ENCODE measurements around the gene IRF4.

Gene IRF4

GRCh38 chr6:398558-399078 lies 7.1 kb downstream of the IRF4 start:
- DNase-seq (ENCODE audit: low read depth): no peak
- TF ChIP-seq, protein P1, sequence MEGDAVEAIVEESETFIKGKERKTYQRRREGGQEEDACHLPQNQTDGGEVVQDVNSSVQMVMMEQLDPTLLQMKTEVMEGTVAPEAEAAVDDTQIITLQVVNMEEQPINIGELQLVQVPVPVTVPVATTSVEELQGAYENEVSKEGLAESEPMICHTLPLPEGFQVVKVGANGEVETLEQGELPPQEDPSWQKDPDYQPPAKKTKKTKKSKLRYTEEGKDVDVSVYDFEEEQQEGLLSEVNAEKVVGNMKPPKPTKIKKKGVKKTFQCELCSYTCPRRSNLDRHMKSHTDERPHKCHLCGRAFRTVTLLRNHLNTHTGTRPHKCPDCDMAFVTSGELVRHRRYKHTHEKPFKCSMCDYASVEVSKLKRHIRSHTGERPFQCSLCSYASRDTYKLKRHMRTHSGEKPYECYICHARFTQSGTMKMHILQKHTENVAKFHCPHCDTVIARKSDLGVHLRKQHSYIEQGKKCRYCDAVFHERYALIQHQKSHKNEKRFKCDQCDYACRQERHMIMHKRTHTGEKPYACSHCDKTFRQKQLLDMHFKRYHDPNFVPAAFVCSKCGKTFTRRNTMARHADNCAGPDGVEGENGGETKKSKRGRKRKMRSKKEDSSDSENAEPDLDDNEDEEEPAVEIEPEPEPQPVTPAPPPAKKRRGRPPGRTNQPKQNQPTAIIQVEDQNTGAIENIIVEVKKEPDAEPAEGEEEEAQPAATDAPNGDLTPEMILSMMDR (IDR thresholded peaks at IDR 0.05; ENCODE audit: control insufficient read depth, insufficient read depth, low read depth, low read length, missing control alignments): no peak
- no peak overlapping the region for H3K4me3 ChIP-seq (ENCODE audit: control insufficient read depth, low read depth, low read length)

- H3K4me3 ChIP-seq (ENCODE audit: control insufficient read depth, low read depth, low read length): no peak overlapping the region
- no peak for DNase-seq (ENCODE audit: low read depth)
- TF ChIP-seq, protein P1 (IDR thresholded peaks at IDR 0.05; ENCODE audit: control insufficient read depth, insufficient read depth, low read depth, low read length, missing control alignments): no peak
Measured at GRCh38 chr6:399785-400534, 8.4 kb downstream of the IRF4 start.

DNA sequence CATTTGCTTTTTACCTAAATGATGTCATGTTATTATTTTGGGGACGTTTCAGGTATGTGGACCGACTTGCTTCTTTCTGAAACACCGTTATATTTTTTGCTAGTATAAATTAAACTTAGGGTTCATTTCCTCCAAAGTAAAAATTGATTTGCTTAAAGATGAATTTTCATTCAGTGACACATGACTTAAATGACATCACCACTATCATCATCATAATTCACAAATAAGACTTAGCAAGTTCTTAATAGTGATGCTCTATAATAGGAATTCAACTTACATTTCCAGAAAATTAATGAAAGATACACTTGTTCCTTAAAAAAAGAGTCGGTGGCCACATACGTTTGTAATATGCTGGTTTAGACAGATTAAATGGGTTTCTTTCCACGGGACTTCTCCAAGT lies 9.3 kb downstream of the IRF4 start:
- TF ChIP-seq, protein P1 (IDR thresholded peaks at IDR 0.05; ENCODE audit: control insufficient read depth, insufficient read depth, low read depth, low read length, missing control alignments): no peak
- H3K4me3 ChIP-seq (ENCODE audit: control insufficient read depth, low read depth, low read length): no peak overlapping the region
- no peak for DNase-seq (ENCODE audit: low read depth)

DNA sequence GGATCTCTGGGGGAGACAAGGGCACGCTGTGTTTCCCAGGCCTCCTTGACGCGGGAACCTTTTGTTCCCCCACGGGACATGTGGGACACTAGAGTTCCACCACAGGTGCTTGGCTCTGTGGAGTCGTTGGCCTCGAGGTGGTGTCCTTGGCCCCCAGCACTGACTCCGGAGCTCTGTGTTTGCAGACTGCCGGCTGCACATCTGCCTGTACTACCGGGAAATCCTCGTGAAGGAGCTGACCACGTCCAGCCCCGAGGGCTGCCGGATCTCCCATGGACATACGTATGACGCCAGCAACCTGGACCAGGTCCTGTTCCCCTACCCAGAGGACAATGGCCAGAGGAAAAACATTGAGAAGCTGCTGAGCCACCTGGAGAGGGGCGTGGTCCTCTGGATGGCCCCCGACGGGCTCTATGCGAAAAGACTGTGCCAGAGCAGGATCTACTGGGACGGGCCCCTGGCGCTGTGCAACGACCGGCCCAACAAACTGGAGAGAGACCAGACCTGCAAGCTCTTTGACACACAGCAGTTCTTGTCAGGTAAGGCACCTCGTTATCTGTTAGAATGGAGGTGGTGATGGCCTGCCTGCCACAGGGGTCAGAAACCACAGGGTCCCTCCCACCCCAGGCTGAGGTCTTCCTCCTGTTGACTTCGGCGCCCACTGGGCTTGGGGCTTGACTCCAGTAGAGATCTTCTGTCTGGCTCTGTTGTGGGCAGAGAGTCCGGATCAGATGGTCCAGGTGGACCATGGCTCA lies 9.9 kb downstream of the IRF4 start:
- TF ChIP-seq, protein P1 (IDR thresholded peaks at IDR 0.05; ENCODE audit: control insufficient read depth, insufficient read depth, low read depth, low read length, missing control alignments): no peak
- DNase-seq (ENCODE audit: low read depth): no peak
- H3K4me3 ChIP-seq (ENCODE audit: control insufficient read depth, low read depth, low read length): no peak overlapping the region

GRCh38 chr6:401994-402640 lies 10.6 kb downstream of the IRF4 start:
- H3K4me3 ChIP-seq (ENCODE audit: control insufficient read depth, low read depth, low read length): no peak overlapping the region
- DNase-seq (ENCODE audit: low read depth): no peak
- TF ChIP-seq, protein P1 (IDR thresholded peaks at IDR 0.05; ENCODE audit: control insufficient read depth, insufficient read depth, low read depth, low read length, missing control alignments): no peak

DNA sequence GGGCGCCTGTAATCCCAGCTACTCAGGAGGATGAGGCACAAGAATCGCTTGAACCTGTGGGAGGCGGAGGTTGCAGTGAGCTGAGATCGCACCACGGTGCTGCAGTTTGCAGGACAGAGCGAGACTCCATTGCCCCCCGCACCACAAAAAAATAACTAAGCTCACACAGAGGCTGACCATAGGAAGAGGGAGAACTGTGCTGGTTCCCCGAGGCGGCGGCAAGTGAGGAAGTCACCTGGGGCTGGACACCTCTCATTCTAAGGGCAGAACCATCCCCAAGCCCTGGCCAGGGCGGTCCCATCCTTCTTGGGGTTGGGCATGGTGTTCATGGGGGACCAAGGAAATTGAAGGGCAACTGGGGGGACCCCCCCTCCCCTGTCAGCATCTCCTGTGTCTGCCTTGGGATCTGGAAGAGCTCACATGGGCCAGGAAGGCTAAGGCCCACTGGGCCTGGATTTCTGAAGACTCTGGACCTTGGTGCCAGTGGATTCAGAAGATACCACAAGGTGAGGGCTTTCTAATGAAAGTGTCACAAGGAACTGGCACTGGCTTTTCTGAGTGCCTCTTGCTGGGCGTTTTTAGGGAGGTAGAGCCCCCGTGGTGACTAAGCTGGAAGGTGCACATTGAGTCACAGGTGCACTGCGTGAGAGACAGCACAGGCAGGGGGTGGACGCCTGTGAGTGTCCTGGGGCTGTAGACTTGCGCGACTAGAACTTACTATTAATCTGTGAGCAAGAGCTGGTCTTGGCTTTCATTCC lies 11.5 kb downstream of the IRF4 start:
- TF ChIP-seq, protein P1 (IDR thresholded peaks at IDR 0.05; ENCODE audit: control insufficient read depth, insufficient read depth, low read depth, low read length, missing control alignments): no peak
- DNase-seq (ENCODE audit: low read depth): no peak
- no peak overlapping the region for H3K4me3 ChIP-seq (ENCODE audit: control insufficient read depth, low read depth, low read length)

Data from AG09309 (cell line).